Fibroblast of lung (primary cell): ENCODE data around the gene NPSR1.

Source experiments
- CTCF ChIP-seq, 2 donors: IDR thresholded peaks in 1 of 2; conservative IDR thresholded peaks in 1 of 2; 1 replicate in 1 of 2; 2 replicates in 1 of 2; pipeline ENCODE4 v1.5.1; 2011 to 2012; ENCODE audit warnings: low read length in 2 of 2, control low read depth in 1 of 2, inconsistent platforms in 1 of 2, low read depth in 1 of 2, mild to moderate bottlenecking in 1 of 2
- EZH2 ChIP-seq: IDR thresholded peaks from 2 replicates; pipeline ENCODE4 v1.5.1; 2012; ENCODE audit warnings: low read length, control low read depth, mild to moderate bottlenecking; ENCODE audit errors: missing control alignments

DNA sequence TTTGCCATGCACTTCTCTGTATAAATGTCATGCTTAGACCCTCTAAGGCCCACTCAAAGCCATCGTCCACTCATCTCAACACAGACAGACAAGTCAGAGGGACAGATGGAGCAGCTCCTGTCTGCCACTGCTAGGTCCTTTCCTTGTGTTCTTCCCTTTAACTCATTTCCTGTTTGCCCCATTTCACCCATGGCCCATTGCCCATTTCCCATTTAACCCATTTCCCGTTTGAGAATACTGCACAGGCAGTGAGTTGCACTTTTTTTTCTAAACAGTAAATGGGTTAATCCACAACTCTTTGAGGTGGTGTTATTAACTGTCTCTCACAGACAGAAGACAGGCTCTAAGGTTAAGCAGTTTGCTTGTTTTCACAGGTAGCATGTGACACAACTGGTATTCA is 179.3 kb downstream of the NPSR1 start:
- TF ChIP-seq CTCF (conservative IDR thresholded peaks at IDR 0.05 in 1 of 2, IDR thresholded peaks at IDR 0.05 in 1 of 2; ENCODE audit: low read depth in 1 of 2, low read length in 2 of 2) = no peak
- TF ChIP-seq EZH2 = no peak
